Measurements from ENCODE around the gene CAB39L.
"Not testable (repeated sequence)": the region's sequence is repeated elsewhere in the genome, so short reads cannot be mapped to it uniquely, and the experiment has no call there.

Gene CAB39L

DNA sequence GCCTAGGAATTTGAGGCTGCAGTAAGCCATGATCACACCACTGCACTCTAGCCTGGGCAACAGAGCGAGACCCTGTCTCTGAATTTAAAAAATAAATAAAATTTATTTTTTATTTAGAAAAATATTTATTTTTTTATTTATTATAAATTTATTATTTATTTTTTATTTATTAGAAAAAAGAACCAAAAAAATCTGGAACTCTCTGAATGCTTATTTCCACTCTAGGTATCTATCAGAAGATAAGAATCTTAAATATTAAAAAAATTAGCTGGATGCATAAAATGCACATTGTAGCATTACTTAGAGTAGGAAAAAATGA, 113.4 kb downstream of the CAB39L start:
- no peaks in the 10 kb centered on the region for H3K27me3 ChIP-seq
- no peak overlapping the region for H3K4me3 ChIP-seq
- H3K36me3 ChIP-seq = peaks cover 5 to 18% (median 5%) of the 10 kb centered on the region in 3 donors
- H3K9me3 ChIP-seq = no peaks in the 10 kb centered on the region
- intact Hi-C loops (cut with DNase I; ENCODE audit: low total_unique reads) = no loop called here
- TF ChIP-seq CTCF (IDR thresholded peaks at IDR 0.05) = no peak
- peaks cover 0 to 29% (median 6%) of the 10 kb centered on the region in 4 donors for H3K4me1 ChIP-seq
- H3K27ac ChIP-seq = peak overlapping the region in 1 of 2 donors; percentile 44
- DNase-seq = no peak

GRCh38 chr13:49329831-49330545, 113.9 kb downstream of the CAB39L start:
- H3K27ac ChIP-seq = peak overlapping the region in 1 of 2 donors; percentile 44
- TF ChIP-seq CTCF (IDR thresholded peaks at IDR 0.05) = no peak
- no peaks in the 10 kb centered on the region for H3K9me3 ChIP-seq
- H3K4me3 ChIP-seq = no peak overlapping the region
- no peak for DNase-seq
- H3K36me3 ChIP-seq = peaks cover 5 to 18% (median 5%) of the 10 kb centered on the region in 3 donors
- intact Hi-C loops (cut with DNase I; ENCODE audit: low total_unique reads) = no loop called here
- H3K27me3 ChIP-seq = no peaks in the 10 kb centered on the region
- H3K4me1 ChIP-seq = peaks cover 0 to 33% (median 6%) of the 10 kb centered on the region in 4 donors

DNA sequence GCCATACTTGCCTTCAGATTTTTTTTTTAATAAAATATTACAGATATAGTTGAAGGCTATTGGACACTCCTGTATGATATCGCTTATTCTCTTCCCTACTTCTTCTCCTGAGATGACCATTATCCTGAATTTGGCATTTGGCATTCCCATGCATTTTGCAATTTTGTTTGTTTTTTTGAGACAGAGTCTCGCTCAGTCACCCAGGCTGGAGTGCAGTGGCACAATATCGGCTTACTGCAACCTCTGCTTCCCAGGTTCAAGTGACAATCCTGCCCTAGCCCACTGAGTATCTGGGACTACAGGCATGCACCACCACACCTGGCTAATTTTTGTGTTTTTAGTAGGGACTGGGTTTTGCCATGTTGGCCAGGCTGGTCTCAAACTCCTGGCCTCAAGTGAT, 116.7 kb downstream of the CAB39L start:
- intact Hi-C loops (cut with DNase I; ENCODE audit: low total_unique reads); H3K9me3 ChIP-seq; DNase-seq; H3K27me3 ChIP-seq; H3K4me3 ChIP-seq: not testable (repeated sequence)
- Histone ChIP-seq H3K27ac (peak overlapping the region in 1 of 2 donors; percentile 78), H3K4me1 (peaks cover 0 to 33% (median 6%) of the 10 kb centered on the region in 4 donors), H3K36me3 (peaks cover 5 to 30% (median 5%) of the 10 kb centered on the region in 3 donors)

DNA sequence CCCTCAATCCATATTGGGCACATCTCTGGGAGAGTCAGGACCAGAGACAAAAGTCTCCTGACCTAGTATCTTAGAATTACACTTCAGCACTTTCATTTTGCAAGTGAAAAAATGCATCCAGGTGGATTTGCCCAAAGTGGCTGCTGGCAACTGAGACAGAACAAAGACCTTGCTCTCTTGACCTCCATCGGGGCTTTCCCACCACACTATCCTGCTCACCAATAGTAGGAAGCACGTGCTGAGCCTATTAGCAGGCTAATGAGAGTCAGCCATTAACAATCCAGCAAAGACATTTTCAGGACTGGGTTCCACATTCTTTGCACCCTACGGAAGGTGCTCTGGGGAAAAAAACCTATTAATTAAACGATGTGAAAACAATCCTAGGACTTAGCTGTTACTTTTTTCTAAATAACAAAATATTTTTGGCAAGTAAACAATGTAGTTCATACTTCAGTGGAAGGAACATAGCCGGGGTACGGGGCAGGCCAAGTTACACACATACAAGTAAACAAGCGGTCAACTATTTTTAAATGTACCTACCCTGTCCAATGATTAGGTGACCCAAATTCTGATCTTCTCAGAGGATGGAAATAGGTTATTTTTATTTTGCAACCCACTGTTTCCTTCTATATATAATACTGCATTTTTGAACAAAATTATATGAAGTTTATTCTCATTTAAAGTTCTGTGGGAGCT, 117.5 kb downstream of the CAB39L start:
- Histone ChIP-seq H3K4me3 (peak overlapping the region in 1 of 2 donors; percentile 9), H3K9me3 (no peaks in the 10 kb centered on the region), H3K36me3 (peaks cover 0 to 25% (median 5%) of the 10 kb centered on the region in 3 donors), H3K27ac (peak overlapping the region; percentile 71 to 78), H3K27me3 (no peaks in the 10 kb centered on the region), H3K4me1 (peaks cover 0 to 33% (median 6%) of the 10 kb centered on the region in 4 donors)
- no peak for DNase-seq
- intact Hi-C loops (cut with DNase I; ENCODE audit: low total_unique reads) = no loop called here
- no peak for TF ChIP-seq CTCF (IDR thresholded peaks at IDR 0.05)

DNA sequence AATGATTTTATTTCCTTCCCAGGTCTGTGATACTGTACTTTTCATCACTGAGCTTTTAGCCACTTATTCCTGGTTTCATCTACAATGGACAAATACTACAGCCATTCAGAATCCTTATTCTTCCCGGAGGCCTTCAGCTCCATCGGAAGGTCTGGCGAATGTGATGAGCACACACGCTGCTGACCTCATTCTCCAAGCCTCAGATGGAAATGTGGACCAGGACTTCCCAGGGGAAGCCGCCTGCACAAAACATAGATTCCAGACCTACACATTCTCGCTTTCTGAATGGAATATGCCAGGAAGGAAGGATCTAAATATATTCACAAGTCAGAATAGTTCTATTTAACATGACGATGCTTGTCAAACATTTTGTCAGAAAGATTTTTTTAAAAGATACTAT, 120.5 kb downstream of the CAB39L start:
- Histone ChIP-seq H3K4me3 (no peak overlapping the region), H3K4me1 (peaks cover 0 to 41% (median 14%) of the 10 kb centered on the region in 4 donors), H3K27ac (no peak overlapping the region), H3K9me3 (no peaks in the 10 kb centered on the region), H3K36me3 (peaks cover 0 to 24% (median 0%) of the 10 kb centered on the region in 3 donors), H3K27me3 (no peaks in the 10 kb centered on the region)
- TF ChIP-seq CTCF (IDR thresholded peaks at IDR 0.05) = no peak
- no peak for DNase-seq
- intact Hi-C loops (cut with DNase I; ENCODE audit: low total_unique reads) = no loop called here

DNA sequence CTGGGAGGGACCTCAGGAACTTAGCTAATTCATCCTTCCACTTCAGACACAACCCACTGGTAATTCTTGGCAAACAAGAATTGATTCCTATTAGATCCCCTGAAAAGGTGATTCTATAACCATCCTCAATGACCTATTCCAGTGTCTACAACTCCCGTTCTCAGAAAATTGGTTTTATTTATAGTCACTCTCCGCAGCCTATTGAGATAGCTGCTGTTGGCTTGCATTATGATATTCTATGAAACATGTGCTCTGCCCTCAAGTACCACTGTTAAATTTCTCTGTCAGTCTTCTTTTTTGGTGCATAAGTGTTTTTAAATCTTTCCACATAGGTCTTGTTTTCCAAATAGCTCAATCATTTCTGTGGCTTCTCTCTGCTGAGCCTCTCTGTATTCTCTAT, 121.2 kb downstream of the CAB39L start:
- TF ChIP-seq CTCF (IDR thresholded peaks at IDR 0.05) = no peak
- Histone ChIP-seq H3K36me3 (peaks cover 0 to 23% (median 0%) of the 10 kb centered on the region in 3 donors), H3K4me3 (no peak overlapping the region), H3K4me1 (peaks cover 0 to 41% (median 14%) of the 10 kb centered on the region in 4 donors), H3K27ac (no peak overlapping the region), H3K27me3 (no peaks in the 10 kb centered on the region), H3K9me3 (no peaks in the 10 kb centered on the region)
- intact Hi-C loops (cut with DNase I; ENCODE audit: low total_unique reads) = no loop called here
- DNase-seq = no peak
